ENCODE data around the gene LLGL1.

Gene LLGL1

GRCh38 chr17:18262641-18263040 lies 37.2 kb downstream of the LLGL1 start:
- DNase-seq (ENCODE audit: extremely low spot score), result no peak
- CTCF ChIA-PET, result no interaction called here
- TF ChIP-seq HDGF (IDR thresholded peaks at IDR 0.05; ENCODE audit: borderline replicate concordance) (no peak), ELF4 (IDR thresholded peaks at IDR 0.05) (no peak), L3MBTL2 (conservative IDR thresholded peaks at IDR 0.05) (no peak), SP1 (IDR thresholded peaks at IDR 0.05) (no peak), PKNOX1 (IDR thresholded peaks at IDR 0.05) (no peak), TARDBP (IDR thresholded peaks at IDR 0.05) (no peak), FOXK2 (IDR thresholded peaks at IDR 0.05) (no peak), ZNF384 (IDR thresholded peaks at IDR 0.05) (no peak), SUZ12 (IDR thresholded peaks at IDR 0.05) (no peak)
- POLR2A ChIA-PET, result interaction anchor here (1.1 to 1.5 kb wide), 2 partner anchors 14 to 50 kb away, joined by 4 read pairs; no protein-coding TSS in a partner anchor

- ChIA-PET POLR2A (interaction anchor here (0.6 to 1.7 kb wide), 4 partner anchors 9 to 58 kb away, joined by 3 to 7 read pairs (median 3); no protein-coding TSS in a partner anchor), CTCF (interaction anchor here (1.3 kb wide), 1 partner anchor 41 kb away, joined by 3 read pairs; no protein-coding TSS in a partner anchor)
- TF ChIP-seq NFRKB (IDR thresholded peaks at IDR 0.05) (no peak), FOXM1 (IDR thresholded peaks at IDR 0.05; ENCODE audit: borderline replicate concordance) (no peak), SP1 (IDR thresholded peaks at IDR 0.05) (no peak), BHLHE40 (IDR thresholded peaks at IDR 0.05; ENCODE audit: borderline replicate concordance) (no peak), ZNF384 (IDR thresholded peaks at IDR 0.05) (no peak), ARNT (IDR thresholded peaks at IDR 0.05) (no peak), PKNOX1 (IDR thresholded peaks at IDR 0.05) (no peak), SUZ12 (IDR thresholded peaks at IDR 0.05) (no peak), ELF4 (IDR thresholded peaks at IDR 0.05) (no peak), CTBP1 (IDR thresholded peaks at IDR 0.05; ENCODE audit: borderline replicate concordance) (no peak), L3MBTL2 (conservative IDR thresholded peaks at IDR 0.05) (no peak), FOXA1 (IDR thresholded peaks at IDR 0.05) (no peak), TARDBP (IDR thresholded peaks at IDR 0.05) (no peak)
- DNase-seq (ENCODE audit: extremely low spot score), result no peak
Measured at GRCh38 chr17:18263885-18264682, 38.6 kb downstream of the LLGL1 start.

- no peak for TF ChIP-seq NFRKB (IDR thresholded peaks at IDR 0.05)
- no peak for TF ChIP-seq SUZ12 (IDR thresholded peaks at IDR 0.05)
- no peak for TF ChIP-seq SP1 (IDR thresholded peaks at IDR 0.05)
- TF ChIP-seq FOXK2 (IDR thresholded peaks at IDR 0.05), result no peak
- TF ChIP-seq FOXM1 (IDR thresholded peaks at IDR 0.05; ENCODE audit: borderline replicate concordance), result no peak
- TF ChIP-seq HDGF (IDR thresholded peaks at IDR 0.05; ENCODE audit: borderline replicate concordance), result no peak
- no peak for TF ChIP-seq ELF4 (IDR thresholded peaks at IDR 0.05)
- TF ChIP-seq L3MBTL2 (conservative IDR thresholded peaks at IDR 0.05), result no peak
- ChIA-PET POLR2A (interaction anchor here (0.8 to 1.4 kb wide), 2 partner anchors 14 to 47 kb away, joined by 3 to 6 read pairs; partner anchors contain the start of genes SMCR8 and TOP3A), CTCF (no interaction called here)
- DNase-seq (ENCODE audit: extremely low spot score), result no peak
Measured at GRCh38 chr17:18267366-18267765, 41.9 kb downstream of the LLGL1 start.

- POLR2A ChIA-PET, result interaction anchor here (0.7 to 1.4 kb wide), 3 partner anchors 13 to 78 kb away, joined by 3 to 6 read pairs (median 3); partner anchors contain the start of genes SMCR8 and TOP3A
- TF ChIP-seq FOXK2 (IDR thresholded peaks at IDR 0.05) (no peak), SUZ12 (IDR thresholded peaks at IDR 0.05) (no peak), SP1 (IDR thresholded peaks at IDR 0.05) (no peak), HDGF (IDR thresholded peaks at IDR 0.05; ENCODE audit: borderline replicate concordance) (no peak), FOXA1 (IDR thresholded peaks at IDR 0.05) (no peak), ELF4 (IDR thresholded peaks at IDR 0.05) (no peak), NFRKB (IDR thresholded peaks at IDR 0.05) (no peak), FOXM1 (IDR thresholded peaks at IDR 0.05; ENCODE audit: borderline replicate concordance) (no peak), PKNOX1 (IDR thresholded peaks at IDR 0.05) (no peak), CTBP1 (IDR thresholded peaks at IDR 0.05; ENCODE audit: borderline replicate concordance) (no peak), ARNT (IDR thresholded peaks at IDR 0.05) (no peak), LEF1 (IDR thresholded peaks at IDR 0.05; ENCODE audit: borderline replicate concordance) (no peak), ZNF384 (IDR thresholded peaks at IDR 0.05) (no peak), L3MBTL2 (conservative IDR thresholded peaks at IDR 0.05) (no peak), TARDBP (IDR thresholded peaks at IDR 0.05) (no peak), BHLHE40 (IDR thresholded peaks at IDR 0.05; ENCODE audit: borderline replicate concordance) (no peak)
- CTCF ChIA-PET, result interaction anchor here (0.7 kb wide), 1 partner anchor 49 kb away, joined by 5 read pairs; no protein-coding TSS in a partner anchor
- DNase-seq (ENCODE audit: extremely low spot score), result no peak
Measured at GRCh38 chr17:18267927-18268711, 42.7 kb downstream of the LLGL1 start.

GRCh38 chr17:18270046-18270931 lies 44.9 kb downstream of the LLGL1 start:
- CTCF ChIA-PET, result no interaction called here
- POLR2A ChIA-PET, result interaction anchor here (0.9 kb wide), 1 partner anchor 11 kb away, joined by 3 read pairs; the partner anchor contains the start of gene FLII
- TF ChIP-seq ELF4 (IDR thresholded peaks at IDR 0.05) (no peak), L3MBTL2 (conservative IDR thresholded peaks at IDR 0.05) (no peak), BHLHE40 (IDR thresholded peaks at IDR 0.05; ENCODE audit: borderline replicate concordance) (no peak), HDGF (IDR thresholded peaks at IDR 0.05; ENCODE audit: borderline replicate concordance) (no peak), SUZ12 (IDR thresholded peaks at IDR 0.05) (no peak), ARNT (IDR thresholded peaks at IDR 0.05) (no peak), FOXA1 (IDR thresholded peaks at IDR 0.05) (no peak), PKNOX1 (IDR thresholded peaks at IDR 0.05) (no peak), LEF1 (IDR thresholded peaks at IDR 0.05; ENCODE audit: borderline replicate concordance) (no peak), FOXK2 (IDR thresholded peaks at IDR 0.05) (no peak), NFRKB (IDR thresholded peaks at IDR 0.05) (no peak), FOXM1 (IDR thresholded peaks at IDR 0.05; ENCODE audit: borderline replicate concordance) (no peak), SP1 (IDR thresholded peaks at IDR 0.05) (no peak), CTBP1 (IDR thresholded peaks at IDR 0.05; ENCODE audit: borderline replicate concordance) (no peak), TARDBP (IDR thresholded peaks at IDR 0.05) (no peak), ZNF384 (IDR thresholded peaks at IDR 0.05) (no peak)
- no peak for DNase-seq (ENCODE audit: extremely low spot score)
